GM19328 (cell line): ENCODE data around the gene ZFP90.
"Not testable (repeated sequence)": the region's sequence is repeated elsewhere in the genome, so short reads cannot be mapped to it uniquely, and the experiment has no call there.

Experiments
- ATAC-seq: cut with Tn5 transposase; IDR thresholded peaks from one replicate; pipeline ENCODE4 v1.9.1; 2021; ENCODE audit warnings: mild to moderate bottlenecking, moderate library complexity; ENCODE audit not compliant: unreplicated experiment

Gene ZFP90

GRCh38 chr16:68538880-68539701 is at the start of gene ZFP90:
ZFP90 (plus strand) TSS chr16:68539291; CDS start chr16:68539793, 502 bp downstream.
- ATAC-seq = peak; percentile 96

- no peak for ATAC-seq
Observed at GRCh38 chr16:68490358-68490757, 48.7 kb upstream of the ZFP90 start.

DNA sequence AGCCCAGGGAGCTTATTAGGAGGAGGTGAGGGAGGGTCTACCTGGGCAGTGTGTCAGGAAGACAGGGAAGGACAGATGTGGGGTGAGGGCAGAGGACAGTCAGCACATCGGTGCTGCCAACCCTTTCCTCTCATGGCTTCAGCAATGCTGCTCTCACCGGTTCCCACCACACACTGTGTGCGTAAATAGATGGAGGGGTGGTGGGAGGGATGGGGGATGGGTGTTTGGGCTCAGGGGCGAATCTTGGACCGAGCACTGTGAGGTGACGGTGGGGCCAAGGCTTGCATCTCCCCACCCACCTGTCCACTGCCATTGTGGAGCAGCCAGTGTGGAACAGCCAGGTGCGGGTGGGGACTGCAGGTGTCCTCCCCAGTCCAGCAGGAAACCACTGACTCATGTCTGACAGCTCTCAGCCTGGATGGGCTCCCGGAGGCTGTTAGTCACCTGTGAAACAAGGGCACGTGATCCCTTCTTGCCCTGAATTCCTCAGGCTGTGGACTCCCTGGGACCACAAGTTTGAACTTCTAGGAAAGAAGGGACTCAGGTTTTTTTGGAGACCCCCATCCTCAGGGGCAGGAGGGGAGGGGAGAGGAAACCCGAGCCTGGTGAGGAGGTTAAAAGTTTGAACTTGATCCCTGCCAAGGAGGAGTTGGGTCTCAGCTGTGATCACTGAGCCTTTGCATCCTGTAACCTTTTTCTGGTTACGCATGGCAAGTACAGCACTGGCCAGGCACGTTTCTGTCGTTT is 48.1 kb upstream of the ZFP90 start:
- no peak for ATAC-seq

- ATAC-seq = no peak
Observed at GRCh38 chr16:68491576-68491950, 47.5 kb upstream of the ZFP90 start.

DNA sequence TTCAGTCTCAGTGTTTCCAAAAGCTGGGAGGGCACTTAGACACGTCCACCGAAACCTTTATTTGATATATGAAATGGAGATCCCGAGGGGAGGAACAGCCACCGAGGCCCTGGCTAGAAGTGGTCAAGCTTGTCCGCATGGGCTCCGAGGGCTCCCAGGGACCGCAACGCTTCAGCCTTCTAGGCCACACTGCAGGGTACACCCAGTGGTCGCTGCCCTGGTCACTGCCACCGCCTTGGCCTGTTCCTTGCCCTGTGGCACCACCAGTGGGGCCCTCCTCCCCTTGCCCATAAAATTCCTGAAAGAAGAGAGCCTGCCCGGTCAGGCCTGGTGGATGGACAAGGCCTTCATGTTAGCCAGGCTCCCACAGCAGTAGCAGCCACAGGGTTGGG is 46.9 kb upstream of the ZFP90 start:
- no peak for ATAC-seq

- ATAC-seq = no peak
Observed at GRCh38 chr16:68492543-68493411, 46.3 kb upstream of the ZFP90 start.

GRCh38 chr16:68493412-68494070 is 45.5 kb upstream of the ZFP90 start:
- ATAC-seq = no peak

DNA sequence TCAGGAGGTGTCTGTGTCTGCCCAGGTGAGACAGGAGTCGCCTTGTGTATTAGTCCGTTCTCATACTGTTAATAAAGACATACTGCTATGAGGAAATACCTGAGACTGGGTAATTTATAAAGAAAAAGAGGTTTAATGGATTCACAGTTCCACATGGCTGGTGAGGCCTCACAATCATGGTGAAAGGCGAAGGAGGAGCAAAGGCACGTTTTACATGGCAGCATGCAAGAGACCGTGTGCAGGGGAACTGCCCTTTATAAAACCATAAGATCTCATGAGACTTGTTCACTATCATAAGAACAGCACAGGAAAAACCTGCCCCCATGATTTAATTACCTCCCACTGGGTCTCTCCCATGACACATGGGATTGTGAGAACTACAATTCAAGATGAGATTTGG is 44.8 kb upstream of the ZFP90 start:
- ATAC-seq = not testable (repeated sequence)

DNA sequence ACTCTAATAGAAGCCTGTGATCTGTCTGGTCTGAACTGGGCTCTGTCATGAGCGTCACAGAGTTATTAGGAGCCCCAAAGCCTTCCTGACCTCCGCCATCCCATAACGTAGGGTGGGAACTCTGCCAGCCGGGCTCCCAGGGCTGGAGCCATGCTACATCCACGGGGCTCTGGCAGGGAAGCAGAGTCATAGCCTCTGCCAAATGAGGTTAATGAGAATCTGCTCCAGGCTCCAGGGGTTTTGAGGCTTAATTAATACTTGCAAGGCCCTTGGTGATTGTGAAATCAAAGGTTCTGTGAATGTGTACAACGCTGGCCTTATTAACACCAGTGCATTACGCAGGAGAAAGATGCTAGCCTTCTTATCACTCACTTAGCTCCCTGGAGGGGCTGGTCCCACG is 42.4 kb upstream of the ZFP90 start:
- no peak for ATAC-seq

DNA sequence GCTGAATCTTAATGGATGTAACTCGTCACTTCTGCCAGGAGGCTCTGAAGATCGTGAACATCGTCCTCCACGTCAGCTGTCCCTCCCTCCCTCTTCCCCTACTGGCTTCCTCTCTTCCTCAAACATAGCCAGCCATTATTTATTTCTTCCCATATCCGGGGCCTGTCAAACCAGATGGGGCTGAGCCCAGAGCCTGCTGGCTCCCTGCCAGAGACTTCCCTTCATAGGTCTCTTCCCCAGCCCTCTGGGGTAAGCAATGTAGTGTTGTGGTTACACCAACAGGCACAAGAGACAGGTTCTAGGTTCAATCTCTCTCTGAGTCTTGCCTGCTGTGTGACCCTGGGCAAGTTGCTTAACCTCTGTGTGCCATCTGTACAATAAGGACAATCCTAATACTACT is 40.1 kb upstream of the ZFP90 start:
- ATAC-seq = no peak

DNA sequence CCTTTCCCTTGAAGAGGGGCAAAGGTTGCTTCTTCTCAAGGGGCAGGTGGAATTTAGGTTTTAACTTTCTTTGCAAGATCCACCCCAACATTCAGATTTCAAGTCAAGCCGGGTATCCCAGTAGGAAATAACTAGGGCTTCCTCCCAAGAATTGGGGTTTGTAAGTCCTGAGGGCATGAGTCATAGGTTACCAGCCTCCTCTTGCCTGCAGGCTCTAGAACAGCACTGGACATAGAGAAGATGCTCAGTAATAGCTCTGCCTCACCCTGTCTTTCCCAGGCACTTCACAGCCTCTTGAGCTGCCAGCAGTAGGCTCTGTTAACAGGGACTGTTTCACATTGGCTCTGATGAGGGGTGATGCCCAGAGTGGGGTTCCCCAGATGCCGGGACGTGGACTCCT is 35.8 kb upstream of the ZFP90 start:
- ATAC-seq = no peak

DNA sequence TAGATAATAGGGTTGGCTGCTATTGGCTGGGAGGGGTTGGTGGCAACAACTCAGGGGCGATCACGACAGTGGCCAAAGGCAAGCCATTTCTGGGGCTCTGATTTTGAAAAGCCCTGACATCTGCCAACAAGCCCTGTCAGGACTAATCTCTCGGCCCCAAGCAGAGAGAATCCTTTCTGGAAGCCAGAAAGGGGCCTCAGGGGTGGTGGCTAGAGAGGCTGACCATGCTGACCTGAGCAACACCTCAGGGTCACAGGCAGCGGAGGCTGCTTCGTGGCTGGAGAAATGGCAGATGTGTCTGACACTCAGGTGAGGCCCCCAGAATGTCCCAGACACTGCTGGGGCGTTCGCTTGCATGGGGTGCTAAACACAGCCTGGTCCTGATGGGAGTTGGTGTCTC is 35.0 kb upstream of the ZFP90 start:
- ATAC-seq = no peak

GRCh38 chr16:68506331-68507053 is 32.6 kb upstream of the ZFP90 start:
- no peak for ATAC-seq

- ATAC-seq = no peak
Observed at GRCh38 chr16:68508013-68508412, 31.1 kb upstream of the ZFP90 start.

DNA sequence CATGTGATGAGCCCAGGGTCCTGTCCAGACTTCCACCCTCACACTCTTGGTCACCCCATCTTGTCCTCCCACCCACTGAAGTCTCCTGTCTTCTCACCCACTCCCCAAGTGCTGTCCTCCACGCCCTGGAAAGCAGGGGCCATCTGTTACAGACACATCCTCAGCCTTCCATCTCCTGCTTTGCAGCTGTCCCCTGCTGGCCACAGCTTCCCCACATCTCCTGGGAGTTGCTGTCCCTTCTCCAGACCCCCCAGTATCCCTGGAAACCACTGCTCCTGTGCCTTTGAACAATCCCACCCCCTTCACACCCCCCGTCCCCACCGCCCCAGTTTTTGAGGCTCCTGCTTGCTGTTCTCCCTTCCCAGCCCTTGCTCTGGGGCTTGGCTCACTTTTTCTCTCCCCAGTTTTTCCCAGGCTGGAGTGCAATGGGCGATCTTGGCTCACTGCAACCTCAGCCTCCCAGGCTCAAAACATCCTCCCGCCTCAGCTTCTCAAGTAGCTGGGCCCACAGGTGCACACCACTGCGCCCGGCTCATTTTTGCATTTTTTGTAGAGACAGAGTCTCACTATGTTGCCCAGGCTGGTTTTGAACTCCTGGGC is 30.4 kb upstream of the ZFP90 start:
- ATAC-seq = no peak

- no peak for ATAC-seq
Observed at GRCh38 chr16:68509381-68509780, 29.7 kb upstream of the ZFP90 start.

DNA sequence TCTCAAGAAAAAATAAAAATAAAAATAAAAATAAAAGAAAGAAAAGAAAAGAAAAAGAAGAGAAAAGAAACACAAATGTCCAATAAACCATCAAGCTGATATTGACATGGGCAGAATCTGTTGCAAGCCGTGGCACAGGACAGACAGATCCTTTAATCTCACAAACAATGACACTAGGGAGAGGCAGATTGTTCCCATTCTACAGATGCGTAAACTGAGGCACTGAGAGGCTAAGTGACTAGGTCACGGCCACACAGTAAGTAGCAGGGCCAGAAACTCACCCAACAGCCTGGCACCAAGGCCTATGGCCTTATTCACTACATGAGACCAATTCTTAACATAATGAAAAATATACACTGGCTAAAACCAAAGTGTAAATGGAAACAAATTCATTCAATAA is 28.3 kb upstream of the ZFP90 start:
- no peak for ATAC-seq

DNA sequence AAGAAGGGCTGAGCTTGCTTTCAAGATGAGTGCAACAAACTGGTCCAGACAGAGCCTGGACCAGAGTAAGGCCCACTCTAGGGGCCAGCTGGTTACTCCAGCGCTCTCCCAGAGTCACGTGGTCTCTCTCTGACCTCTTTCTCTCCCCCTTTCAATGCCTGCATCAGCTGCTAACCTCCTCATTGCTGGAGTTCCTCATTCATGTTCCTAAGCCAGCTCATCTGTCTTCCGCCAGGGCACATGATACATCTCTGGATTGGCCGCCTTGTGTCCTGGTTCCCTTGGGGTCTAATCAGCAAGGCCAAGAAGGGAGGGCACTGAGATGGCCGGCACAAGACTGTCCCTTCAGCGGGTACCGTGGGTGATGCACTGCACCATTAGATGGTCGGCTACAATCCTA is 26.9 kb upstream of the ZFP90 start:
- no peak for ATAC-seq

DNA sequence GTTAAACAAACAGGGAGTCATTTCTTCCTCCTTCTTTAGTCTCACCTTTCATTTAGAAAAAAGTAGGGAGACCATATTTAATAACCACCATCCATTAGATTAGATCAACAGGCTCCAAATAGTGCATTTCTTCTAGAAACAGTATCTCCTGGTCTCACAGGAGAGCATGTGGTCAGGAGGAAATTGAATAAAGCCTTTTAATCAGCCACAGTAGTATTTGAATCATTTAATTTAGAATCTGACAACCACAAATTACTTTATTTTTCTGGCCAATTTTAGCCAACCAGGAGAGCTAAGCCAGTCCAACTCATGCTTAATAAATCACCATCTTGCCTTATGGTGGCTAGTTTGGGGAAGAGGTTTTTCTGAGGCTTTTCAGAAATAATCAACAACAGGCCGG is 26.3 kb upstream of the ZFP90 start:
- ATAC-seq = no peak

- no peak for ATAC-seq
Observed at GRCh38 chr16:68514511-68514910, 24.6 kb upstream of the ZFP90 start.
